HG02885 (cell line): ENCODE data around the gene SGSM2.

Experiments used
- ATAC-seq: cut with Tn5 transposase; IDR thresholded peaks from one replicate; pipeline ENCODE4 v1.9.1; 2021; ENCODE audit warnings: mild to moderate bottlenecking; ENCODE audit not compliant: unreplicated experiment, poor library complexity

SGSM2 gene

DNA sequence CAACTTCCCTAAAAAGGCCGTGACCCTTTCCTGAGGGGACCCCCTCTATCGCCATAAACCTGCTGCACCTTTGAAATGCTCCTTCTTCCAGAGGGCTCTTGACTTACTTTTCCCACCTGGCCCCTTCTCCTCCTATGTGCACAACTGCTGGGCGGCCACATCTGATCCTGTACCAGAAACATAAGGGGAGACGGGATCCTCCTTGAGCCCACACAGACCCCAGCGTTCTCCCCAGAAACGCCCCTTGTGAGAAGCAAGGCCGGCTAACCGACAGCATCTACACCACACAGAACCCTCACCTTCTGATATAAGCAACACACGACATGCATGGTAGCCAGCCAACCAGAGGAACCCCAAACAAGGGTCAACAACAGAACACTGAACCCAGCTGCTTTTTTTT, 77.8 kb downstream of the SGSM2 start:
- ATAC-seq = no peak

DNA sequence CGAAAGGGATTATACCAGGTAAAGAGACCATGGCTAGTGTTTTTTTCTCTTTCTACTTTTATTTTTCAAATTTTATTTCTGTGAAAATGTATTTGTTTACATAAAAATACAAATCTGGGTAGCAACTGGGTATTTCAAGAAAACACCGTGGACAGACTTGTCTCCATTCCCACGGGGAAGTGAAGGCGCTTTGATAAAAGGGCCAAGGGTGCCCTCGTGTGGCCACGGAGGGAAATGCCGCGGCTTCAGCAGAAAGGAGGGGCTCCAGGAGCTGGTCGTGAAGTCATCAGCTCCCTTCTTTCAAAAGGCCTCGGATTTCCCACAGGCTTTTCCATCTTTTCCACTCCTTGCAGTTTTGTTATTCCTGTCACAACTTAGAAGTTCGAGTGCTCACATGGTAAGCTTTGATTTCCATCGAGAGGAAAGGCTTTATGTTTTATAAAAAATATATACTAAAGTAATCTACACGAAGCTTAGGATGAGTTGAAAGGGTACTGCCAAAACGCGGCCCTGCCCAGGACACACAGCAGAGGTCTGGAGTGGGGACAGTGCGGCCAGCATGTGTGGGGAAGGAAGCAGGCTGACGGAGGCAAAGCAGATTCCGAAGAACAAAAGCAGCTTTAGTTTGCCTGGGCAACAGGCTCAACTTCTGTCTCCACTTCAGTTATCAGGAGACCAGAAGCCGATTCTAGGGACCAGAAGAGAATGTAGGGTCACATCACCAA, 78.9 kb downstream of the SGSM2 start:
- no peak for ATAC-seq

DNA sequence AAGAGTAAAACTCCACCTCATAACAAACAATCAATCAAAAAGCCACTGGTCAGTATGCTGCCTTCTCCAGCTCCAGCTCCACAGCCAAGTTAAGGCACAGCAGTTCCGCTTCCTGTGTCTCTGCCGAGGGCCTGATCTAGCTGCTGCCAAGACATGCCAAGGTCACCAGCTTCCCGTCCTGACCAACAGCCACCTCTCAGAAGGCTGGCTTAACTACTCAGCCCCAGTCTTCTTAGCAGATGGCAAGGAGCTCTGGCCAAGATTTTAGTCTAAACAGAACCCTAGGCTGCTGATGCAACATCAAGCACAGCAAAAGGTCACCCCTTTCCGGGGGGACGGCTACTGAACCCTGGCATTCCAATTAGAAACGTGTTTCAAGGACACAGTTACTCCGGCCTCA, 81.3 kb downstream of the SGSM2 start:
- no peak for ATAC-seq

DNA sequence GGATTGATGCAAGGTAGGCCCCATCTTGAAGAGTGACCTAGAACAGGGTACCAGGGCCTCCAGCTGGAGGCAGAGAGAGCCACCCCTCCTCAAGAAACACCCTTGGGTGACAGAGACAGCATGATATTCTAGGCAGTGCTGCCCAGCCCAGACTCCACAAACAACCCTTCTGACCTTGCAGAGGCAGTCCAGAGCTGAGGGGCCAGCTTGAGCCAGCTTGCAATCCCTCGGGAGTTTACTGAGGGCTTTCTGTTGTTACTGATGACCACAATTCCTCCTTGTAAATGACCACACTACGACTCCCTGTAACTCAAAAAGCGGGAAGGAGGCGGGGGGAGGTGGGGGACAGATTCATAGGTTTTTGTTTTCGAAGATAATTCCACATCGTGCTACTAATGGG, 82.2 kb downstream of the SGSM2 start:
- ATAC-seq = no peak

DNA sequence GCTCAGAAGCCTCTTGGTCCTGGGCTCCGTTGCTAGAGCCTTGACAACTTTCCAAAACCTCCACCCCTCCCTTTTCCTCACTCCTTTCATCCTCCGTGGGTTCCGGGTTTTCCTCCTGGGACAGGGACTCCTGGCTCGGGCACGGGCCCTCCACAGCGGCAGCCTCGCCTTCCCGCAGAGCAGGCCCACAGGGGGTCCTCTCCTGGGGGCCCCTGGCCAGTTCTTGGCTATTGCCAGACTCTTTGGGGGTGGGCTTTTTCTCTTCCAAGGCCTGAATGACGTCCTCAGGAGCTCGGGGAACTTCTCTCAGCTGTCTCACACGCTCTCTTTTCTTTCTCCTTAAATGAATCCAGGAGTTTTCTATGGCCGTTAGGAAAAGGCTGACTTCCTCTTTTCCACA, 82.9 kb downstream of the SGSM2 start:
- no peak for ATAC-seq

DNA sequence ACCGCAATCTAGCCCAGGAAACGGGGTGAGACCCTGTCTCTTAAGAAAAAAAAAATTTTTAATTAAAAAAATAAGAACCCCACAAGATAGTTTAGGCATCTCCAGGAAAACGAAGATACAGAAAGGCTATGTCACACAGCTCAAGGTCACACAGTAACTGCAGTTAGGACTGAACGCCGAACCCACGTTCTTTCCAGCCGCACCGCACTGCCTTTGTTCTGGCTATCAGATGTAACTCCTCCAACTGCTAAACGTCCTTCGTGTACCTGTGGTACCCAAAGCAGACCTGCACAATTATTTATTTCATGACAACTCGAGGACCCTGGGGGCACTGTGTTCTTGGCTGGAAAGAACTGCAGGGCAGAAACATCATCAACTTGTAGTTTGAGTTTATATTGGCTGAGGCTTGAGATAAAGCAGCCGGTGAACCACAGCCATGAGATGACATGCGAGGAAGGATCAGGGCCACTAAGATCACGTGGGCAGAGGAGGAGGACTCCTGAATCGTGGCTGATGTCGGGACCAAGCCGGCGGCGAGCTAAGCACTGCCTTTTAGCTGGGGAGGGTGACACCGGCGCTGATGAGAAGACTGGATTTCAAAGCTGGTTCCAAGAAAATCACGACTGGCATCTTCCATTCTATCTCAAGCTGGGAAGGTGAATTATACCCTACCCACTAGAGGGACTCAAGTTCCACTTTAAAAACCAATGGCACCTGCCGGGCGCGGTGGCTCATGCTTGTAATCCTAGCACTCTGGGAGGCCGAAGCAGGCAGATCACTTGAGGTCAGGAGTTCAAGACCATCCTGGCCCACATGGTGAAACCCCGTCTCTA, 84.2 kb downstream of the SGSM2 start:
- ATAC-seq = no peak

DNA sequence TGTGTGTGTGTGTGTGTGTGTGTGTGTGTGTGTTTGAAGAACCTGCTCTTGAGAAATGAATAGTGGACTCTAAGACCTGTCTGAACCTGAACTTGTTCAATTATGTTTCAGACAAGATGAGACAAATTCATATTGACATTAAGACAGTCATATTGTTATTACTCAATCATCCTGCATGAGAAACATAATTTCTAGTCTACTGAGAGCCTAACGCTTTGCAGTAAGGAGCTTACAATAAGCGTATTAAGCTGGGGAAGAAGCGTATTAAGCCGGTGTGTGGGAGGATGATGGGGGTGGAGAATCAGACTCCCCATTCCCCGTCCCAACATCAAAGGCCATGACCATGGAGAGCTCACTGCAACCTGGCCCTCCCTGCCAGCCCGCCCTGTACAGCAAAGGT, 86.0 kb downstream of the SGSM2 start:
- no peak for ATAC-seq

DNA sequence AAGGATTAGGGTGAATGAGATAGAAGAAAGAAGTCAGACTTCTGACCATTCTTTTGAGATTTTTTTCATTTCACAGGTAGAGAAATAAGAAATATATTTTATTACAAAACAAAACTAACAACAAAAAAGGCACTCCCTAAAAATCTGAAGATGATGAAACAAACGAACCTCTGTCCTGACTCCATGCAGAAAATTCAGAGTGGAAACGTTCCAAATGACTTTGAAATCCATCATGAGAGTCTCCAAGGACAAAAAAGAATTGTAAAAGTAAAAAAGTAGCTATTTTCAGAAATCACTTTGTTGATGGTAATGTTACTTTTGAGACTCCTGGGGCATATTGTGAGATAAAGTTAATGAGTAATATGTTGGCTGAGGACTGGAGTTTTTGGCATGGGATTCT, 89.9 kb downstream of the SGSM2 start:
- no peak for ATAC-seq

DNA sequence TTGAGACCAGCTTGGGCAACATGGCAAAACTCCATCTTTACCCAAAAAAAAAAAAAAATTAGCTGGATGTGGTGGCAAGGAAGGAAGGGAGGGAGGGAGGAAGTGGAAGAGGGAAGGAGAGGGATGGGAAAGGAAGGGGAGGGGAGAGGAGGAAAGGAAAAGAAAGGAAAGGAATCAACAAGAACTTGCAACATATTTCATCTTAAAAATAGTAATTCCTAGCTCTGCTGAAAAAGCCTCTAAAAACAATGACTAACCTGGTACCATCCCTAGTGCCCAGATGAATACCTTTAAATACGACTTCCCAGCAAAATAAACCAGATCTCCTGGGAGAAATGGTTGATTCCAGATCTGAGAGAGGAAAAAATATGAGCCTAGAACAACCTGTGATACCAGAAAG, 90.6 kb downstream of the SGSM2 start:
- ATAC-seq = no peak
